Stimulated activated naive CD8-positive, alpha-beta T cell treated with anti-CD3 and anti-CD28 coated beads, Interleukin-15, Interleukin-2, amounts not matched to agents 100 U/mL and 50 U/mL, for 24 hours (primary cell): ENCODE measurements around the gene ATP1A4.
A peak's percentile ranks its signal among the peaks of the same experiment; 100 is the strongest.
"Not testable (repeated sequence)": the region's sequence is repeated elsewhere in the genome, so short reads cannot be mapped to it uniquely, and the experiment has no call there.

Experiments used
- ATAC-seq: fragments of 150-1000 bp; cut with Tn5 transposase; one replicate; pipeline ENCODE4 v1.10.0; 2021
- DNase-seq: peaks from one replicate; pipeline ENCODE4 v3.0.0; 2021

ATP1A4 gene

GRCh38 chr1:160151303-160151702, at the start of gene ATP1A4:
Gene ATP1A4 (plus strand): TSS chr1:160151603. CDS start chr1:160152041, 438 bp downstream.
- DNase-seq (no peak), ATAC-seq (no peak)

DNA sequence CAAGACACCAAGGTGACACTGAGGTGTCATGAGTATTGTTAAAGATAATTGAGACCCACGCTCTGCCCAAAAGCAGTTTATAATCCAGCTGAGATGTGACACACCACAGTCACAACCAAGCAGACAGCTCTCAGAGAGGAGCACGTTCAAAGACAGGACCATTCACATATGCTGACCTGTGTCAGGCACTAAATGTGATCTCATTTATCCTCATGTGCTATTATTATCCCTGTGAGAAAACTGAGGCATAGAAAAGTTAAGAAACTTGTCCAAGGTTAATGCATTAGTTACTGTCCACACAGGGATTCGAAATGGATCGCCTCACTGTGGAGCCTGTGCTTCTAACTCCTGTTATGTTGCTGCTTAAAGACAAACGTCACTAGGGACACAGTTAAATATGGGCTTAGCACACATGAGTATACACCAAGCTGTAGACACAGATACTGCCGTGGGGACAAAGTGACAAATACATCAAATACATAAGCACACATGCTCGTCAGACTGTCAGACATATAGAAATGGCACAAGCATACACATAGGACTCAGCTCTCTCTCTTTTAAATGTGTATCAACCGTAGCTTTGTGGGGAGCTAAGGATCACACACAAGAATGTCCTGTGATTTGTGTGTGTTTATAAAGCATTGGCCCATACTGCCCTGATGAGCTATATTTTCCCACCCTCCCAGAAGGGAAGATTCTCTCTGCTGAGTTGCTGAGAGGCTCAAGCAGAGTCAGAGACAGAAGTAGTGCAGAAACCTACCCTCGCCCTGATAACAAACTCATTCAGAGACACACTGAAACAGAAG, 49.5 kb upstream of the ATP1A4 start:
- DNase-seq (no peak), ATAC-seq (no peak)

GRCh38 chr1:160103658-160104408, 47.6 kb upstream of the ATP1A4 start:
- ATAC-seq, result no peak
- no peak for DNase-seq

- no peak for ATAC-seq
- DNase-seq, result no peak
Observed at GRCh38 chr1:160104486-160104885, 46.9 kb upstream of the ATP1A4 start.

GRCh38 chr1:160105155-160105554, 46.2 kb upstream of the ATP1A4 start:
- ATAC-seq (no peak), DNase-seq (no peak)

- no peak for ATAC-seq
- DNase-seq, result no peak
Observed at GRCh38 chr1:160107512-160107911, 43.9 kb upstream of the ATP1A4 start.

GRCh38 chr1:160108888-160109662, 42.3 kb upstream of the ATP1A4 start:
- no peak for ATAC-seq
- DNase-seq, result peak; percentile 52

GRCh38 chr1:160109686-160110085, 41.7 kb upstream of the ATP1A4 start:
- no peak for DNase-seq
- no peak for ATAC-seq

DNA sequence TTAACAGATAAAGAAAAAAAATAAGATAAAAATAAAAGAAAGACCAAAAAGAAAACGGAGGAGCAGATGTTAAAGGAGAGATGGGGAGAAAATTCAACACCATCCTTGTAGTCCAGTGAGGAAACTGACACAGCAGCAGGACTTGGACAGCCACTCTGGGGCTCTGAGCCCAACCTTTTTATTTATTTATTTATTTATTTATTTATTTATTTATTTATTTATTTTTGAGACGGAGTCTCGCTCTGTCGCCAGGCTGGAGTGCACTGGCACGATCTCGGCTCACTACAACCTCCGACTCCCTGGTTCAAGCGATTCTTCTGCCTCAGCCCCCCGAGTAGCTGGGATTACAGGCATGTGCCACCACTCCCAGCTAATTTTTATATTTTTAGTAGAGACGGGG, 39.9 kb upstream of the ATP1A4 start:
- not testable (repeated sequence) for DNase-seq, ATAC-seq

- peak; percentile 8 for ATAC-seq
- DNase-seq, result no peak
Observed at GRCh38 chr1:160112357-160112756, 39.0 kb upstream of the ATP1A4 start.

GRCh38 chr1:160113407-160113806, 38.0 kb upstream of the ATP1A4 start:
- DNase-seq (no peak), ATAC-seq (no peak)

GRCh38 chr1:160114085-160114484, 37.3 kb upstream of the ATP1A4 start:
- no peak for ATAC-seq

DNA sequence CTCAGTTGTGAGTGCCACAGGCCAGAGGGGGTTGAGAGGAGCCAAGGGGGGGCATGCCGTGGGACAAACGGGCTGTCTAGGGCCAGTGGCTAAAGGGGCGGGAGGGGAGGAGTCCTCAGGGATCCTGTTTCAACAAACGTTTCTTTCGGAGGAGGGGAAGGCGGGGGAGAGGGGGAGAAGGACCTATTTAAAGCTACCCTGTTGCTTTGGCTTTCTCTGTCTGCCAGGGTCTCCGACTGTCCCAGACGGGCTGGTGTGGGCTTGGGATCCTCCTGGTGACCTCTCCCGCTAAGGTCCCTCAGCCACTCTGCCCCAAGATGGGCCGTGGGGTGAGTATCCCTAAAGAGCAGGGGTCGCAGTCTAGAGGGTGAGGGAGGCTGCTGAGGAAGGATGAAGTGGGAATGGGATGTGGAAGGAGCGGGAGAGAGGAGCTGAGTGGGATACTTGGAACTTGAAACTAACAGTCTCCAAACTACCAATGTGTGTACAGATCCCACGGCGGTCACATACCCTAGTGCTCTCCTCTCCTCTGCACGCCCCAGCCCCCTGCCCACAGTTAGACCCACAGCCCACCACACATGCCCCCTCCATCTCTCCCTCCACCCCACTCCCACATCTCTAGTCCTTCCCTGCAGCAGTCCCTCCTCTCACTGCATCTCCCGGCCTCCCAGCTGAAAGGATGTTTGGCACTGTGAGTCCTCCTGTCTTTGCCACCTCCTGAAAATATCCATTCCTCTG, 35.7 kb upstream of the ATP1A4 start, which contains the start of gene ATP1A2:
Gene ATP1A2 (plus strand): TSS at position 215 of the 738 bp plus-strand sequence. CDS start 103 bp downstream, at position 318.
- no peak for DNase-seq
- ATAC-seq, result no peak

More at GRCh38 chr1:160114085-160114484, 37.3 kb upstream of the ATP1A4 start:
- no peak for DNase-seq

DNA sequence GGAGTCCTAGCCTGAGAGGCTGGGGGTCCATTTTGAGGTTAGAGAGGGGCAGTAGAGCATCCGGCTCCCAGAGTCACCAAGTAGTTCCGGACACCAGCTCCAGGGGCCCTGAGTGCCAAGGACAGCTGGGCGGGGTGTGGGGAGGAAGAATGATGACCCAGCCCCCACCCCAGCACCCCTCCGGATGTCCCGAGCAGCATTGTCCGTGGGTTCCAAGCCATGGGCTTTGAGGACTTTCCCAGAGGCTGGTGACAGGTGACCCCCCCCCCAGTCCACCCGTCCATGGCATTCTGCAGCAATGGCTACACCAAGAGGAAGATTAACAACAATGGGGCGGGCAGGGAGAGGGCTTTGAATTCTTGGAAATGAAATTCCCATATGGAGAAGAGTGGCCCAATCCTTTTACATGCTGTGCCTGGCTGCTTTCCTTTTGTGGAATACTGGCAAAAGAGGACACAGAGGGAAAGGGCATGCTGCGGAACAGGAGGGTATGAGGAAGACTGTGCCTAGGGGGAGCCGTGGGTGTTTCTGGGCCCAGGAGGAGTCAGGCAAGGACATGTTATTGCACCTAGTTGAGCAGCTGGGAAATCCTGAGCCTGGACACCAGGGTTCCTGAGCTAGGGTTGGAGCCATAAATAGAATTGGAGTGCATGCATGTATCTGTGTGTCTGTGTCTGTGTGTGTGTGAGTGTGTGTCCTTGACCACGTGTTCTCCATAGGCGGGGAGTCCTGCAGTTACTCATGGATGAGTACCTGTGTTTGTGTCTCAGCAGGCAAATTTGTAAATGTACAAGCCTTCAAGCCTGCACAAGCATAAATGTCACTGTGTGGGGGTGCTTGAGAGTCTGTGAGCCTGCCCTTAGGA, 34.9 kb upstream of the ATP1A4 start:
- DNase-seq, result no peak
- no peak for ATAC-seq

DNA sequence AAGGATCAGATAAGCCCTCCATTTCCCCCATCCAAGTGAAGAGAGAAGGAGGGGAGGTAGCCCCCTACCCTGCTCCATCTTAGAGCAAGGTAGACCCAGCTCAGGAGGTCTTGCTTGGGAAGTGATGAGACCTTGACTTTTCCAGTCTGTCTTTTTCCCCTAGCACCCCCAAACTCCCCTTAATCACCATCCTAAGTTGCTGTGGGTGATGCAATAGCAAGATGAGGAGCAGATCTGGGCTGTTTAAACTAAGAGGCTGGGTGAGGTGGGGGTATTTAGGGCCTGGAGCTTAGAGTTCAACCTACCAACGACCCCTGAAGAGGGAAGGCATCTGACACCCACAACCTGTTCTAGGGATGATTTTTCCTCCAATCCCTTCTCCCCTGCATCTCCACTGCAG, 34.1 kb upstream of the ATP1A4 start:
- DNase-seq, result no peak
- ATAC-seq, result no peak

- DNase-seq (no peak), ATAC-seq (no peak)
Observed at GRCh38 chr1:160117709-160118183, 33.7 kb upstream of the ATP1A4 start.

DNA sequence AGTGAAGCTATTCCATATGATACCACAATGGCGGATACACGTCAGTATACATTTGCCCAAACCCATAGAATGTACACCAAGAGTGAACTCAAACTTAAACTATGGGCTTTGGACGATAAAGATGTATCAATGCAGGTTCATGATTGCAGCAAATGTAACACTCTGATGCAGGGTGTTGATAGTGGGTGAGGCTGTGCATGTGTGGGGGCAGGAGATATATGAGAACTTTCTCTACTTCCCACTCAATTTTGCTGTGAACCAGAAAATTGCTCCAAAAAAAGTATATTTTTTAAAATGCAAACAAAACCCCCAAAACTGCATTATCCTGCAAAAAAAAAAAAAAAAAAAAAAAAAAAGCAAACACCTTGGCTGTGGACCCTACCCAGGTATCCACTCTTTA, 32.5 kb upstream of the ATP1A4 start:
- DNase-seq (no peak), ATAC-seq (no peak)

DNA sequence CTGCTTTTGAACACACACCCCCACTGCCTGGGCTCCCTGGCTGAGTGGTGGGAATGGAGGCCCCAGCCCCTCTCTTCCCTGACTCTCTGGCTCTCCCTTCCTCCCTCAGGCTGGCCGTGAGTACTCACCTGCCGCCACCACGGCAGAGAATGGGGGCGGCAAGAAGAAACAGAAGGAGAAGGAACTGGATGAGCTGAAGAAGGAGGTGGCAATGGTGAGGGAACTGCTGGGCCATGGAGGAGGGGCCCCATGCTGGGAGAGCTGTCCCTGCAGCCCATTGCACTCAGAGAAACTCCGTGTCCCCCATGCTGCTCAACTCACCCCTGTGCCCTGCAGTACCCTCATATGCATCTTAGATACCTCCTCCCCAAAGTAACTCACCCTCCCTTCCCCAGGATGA, 30.6 kb upstream of the ATP1A4 start:
- ATAC-seq, result no peak

GRCh38 chr1:160121388-160121787, 30.0 kb upstream of the ATP1A4 start:
- DNase-seq (no peak), ATAC-seq (no peak)

More for the DNA sequence above, 30.6 kb upstream of the ATP1A4 start:
- DNase-seq, result no peak

DNA sequence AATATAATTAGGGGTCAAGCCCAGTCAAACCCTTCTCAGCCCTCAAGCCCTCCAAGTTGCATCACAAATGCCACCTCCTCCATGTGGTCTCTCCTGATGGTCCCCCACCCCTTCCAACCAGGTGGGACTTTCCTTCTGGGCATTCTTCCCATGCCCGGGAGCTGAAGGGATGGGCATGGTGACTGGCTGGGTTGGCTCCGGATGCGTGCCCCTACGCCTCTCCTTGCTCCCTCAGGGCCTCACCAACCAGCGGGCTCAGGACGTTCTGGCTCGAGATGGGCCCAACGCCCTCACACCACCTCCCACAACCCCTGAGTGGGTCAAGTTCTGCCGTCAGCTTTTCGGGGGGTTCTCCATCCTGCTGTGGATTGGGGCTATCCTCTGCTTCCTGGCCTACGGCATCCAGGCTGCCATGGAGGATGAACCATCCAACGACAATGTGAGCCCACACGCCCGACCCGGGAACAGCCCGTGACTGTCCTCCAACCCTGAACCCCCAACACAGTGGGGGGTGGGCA, 28.4 kb upstream of the ATP1A4 start:
- DNase-seq (no peak), ATAC-seq (no peak)
